GM12878 (cell line): ENCODE results near the gene FGFR2. TPM values are rescaled to one million over a fixed set of nuclear protein-coding genes. Genes with fewer than 3 reads are reported as not detected.

Experiments used
- ATAC-seq: fragments of 200-7000 bp; cut with Tn5 transposase; 3 replicates; pipeline ENCODE4 v1.9.1; 2020; ENCODE audit warnings: mild to moderate bottlenecking, moderate library complexity
- BruUV-seq: library from RNA; stranded (reverse); fragments of 400-500 nt; replicated peaks from 2 replicates; lab custom pipeline; 2021; lab: Mats Ljungman, UMichigan
- CTCF ChIA-PET: fragments of 300-600 bp; sonication (Branson Sonifier 250); formaldehyde crosslinking; extraction: SDS; loops from one replicate; lab custom pipeline; 2021; ENCODE audit warnings: inconsistent platforms; lab: Yijun Ruan, JAX
- POLR2A ChIA-PET: fragments of 350-600 bp; formaldehyde crosslinking; extraction: SDS; loops from one replicate; lab custom pipeline; 2021; ENCODE audit warnings: inconsistent platforms; lab: Charles Lee
- RAD21 ChIA-PET: fragments of 300-600 bp; sonication (Branson Sonifier 250); formaldehyde crosslinking; loops from one replicate; lab custom pipeline; 2023; ENCODE audit warnings: antibody characterized with exemption; ENCODE audit not compliant: unreplicated experiment; lab: Charles Lee
- SMC1A ChIA-PET: fragments of 300-600 bp; sonication (Branson Sonifier 250); formaldehyde crosslinking; loops from one replicate; lab custom pipeline; 2023; ENCODE audit not compliant: unreplicated experiment, uncharacterized antibody; lab: Charles Lee
- DNase-seq: peaks from one replicate; pipeline ENCODE4 v3.0.0-alpha.2; 2011; ENCODE audit warnings: low read depth, low spot score
- FAIRE-seq: peaks from 3 replicates; lab custom pipeline; 2011; peaks lifted over from hg19 to GRCh38; lab: Jason Lieb, UNC
- H2AFZ ChIP-seq: 2 replicates; pipeline ENCODE4 v1.6.0; 2011; ENCODE audit warnings: low read depth, low read length, control low read depth; ENCODE audit not compliant: control insufficient read depth
- H3K27ac ChIP-seq: 2 replicates; pipeline ENCODE4 v1.5.1; 2011; ENCODE audit warnings: control low read depth; ENCODE audit not compliant: control insufficient read depth, insufficient read depth
- H3K27me3 ChIP-seq, 2 experiments: replicated peaks in 1 of 2; 2 replicates each; pipeline versions ENCODE4 v1.6.0 to v1.6.1; 2011; ENCODE audit warnings: low read length in 1 of 2; ENCODE audit not compliant: control insufficient read depth in 2 of 2, insufficient read depth in 2 of 2
- H3K36me3 ChIP-seq, 2 experiments: 2 replicates each; pipeline ENCODE4 v1.5.1; 2011; ENCODE audit warnings: low read length in 1 of 2; ENCODE audit not compliant: control insufficient read depth in 2 of 2, insufficient read depth in 2 of 2
- H3K4me1 ChIP-seq: 2 replicates; pipeline ENCODE4 v1.6.1; 2011; ENCODE audit warnings: mild to moderate bottlenecking, low read length, moderate library complexity, mixed read lengths; ENCODE audit not compliant: control insufficient read depth, insufficient read depth
- H3K4me2 ChIP-seq: 2 replicates; pipeline ENCODE4 v1.6.0; 2011; ENCODE audit warnings: control low read depth; ENCODE audit not compliant: control insufficient read depth, insufficient read depth
- H3K4me3 ChIP-seq: fragments of 200-600 bp; sonication (generic); 2 replicates; pipeline ENCODE4 v1.5.1; 2016
- H3K79me2 ChIP-seq: 2 replicates; pipeline ENCODE4 v1.6.0; 2011; ENCODE audit warnings: low read length; ENCODE audit not compliant: control insufficient read depth, insufficient read depth
- H3K9ac ChIP-seq: 2 replicates; pipeline ENCODE4 v1.8.0; 2011; ENCODE audit warnings: low read length, control low read depth, mixed read lengths; ENCODE audit not compliant: control insufficient read depth, insufficient read depth
- H3K9me3 ChIP-seq: replicated peaks from 3 replicates; pipeline ENCODE4 v1.5.1; 2011; ENCODE audit warnings: mild to moderate bottlenecking, low read length; ENCODE audit not compliant: control insufficient read depth, insufficient read depth
- H4K20me1 ChIP-seq: 2 replicates; pipeline ENCODE4 v1.6.0; 2011; ENCODE audit not compliant: control insufficient read depth, insufficient read depth
- ATF7 ChIP-seq: fragments of 450-650 bp; IDR thresholded peaks from 2 replicates; pipeline ENCODE4 v1.6.1; 2016; ENCODE audit warnings: low read depth, mild to moderate bottlenecking
- KLF5 ChIP-seq: fragments of 450-650 bp; IDR thresholded peaks from 2 replicates; pipeline ENCODE4 v1.6.1; 2014; ENCODE audit warnings: mild to moderate bottlenecking; ENCODE audit not compliant: partially characterized antibody
- MAX ChIP-seq: IDR thresholded peaks from 2 replicates; pipeline ENCODE4 v1.6.1; 2012; ENCODE audit warnings: low read depth, low read length, improper control_type of control experiment
- REST ChIP-seq: IDR thresholded peaks from 2 replicates; pipeline ENCODE4 v1.6.1; 2012; ENCODE audit warnings: mild to moderate bottlenecking, low read depth, low read length
- ZNF207 ChIP-seq: fragments of 450-650 bp; IDR thresholded peaks from 2 replicates; pipeline ENCODE4 v1.6.1; 2014; ENCODE audit warnings: antibody characterized with exemption, mild to moderate bottlenecking, borderline replicate concordance
- ZZZ3 ChIP-seq: IDR thresholded peaks from 2 replicates; pipeline ENCODE4 v1.6.1; 2011; ENCODE audit warnings: low read depth; ENCODE audit not compliant: control insufficient read depth, insufficient read length
- WGBS: methylation state at CpG from one replicate; pipeline ENCODE4 v1.1.6; 2016; ENCODE audit warnings: low lambda C conversion rate; ENCODE audit not compliant: insufficient replicate concordance, insufficient coverage; ENCODE audit errors: missing lambda C conversion rate; 5-methylcytosine and 5-hydroxymethylcytosine counted together
- in situ Hi-C: fragments of 300-500 bp; cut with MboI; formaldehyde crosslinking; loops from 9 replicates; pipeline ENCODE4 v1.14.3; 2018; ENCODE audit warnings: mixed read lengths
- intact Hi-C: fragments of 100-400 bp; cut with micrococcal nuclease; formaldehyde crosslinking; loops from one replicate; pipeline ENCODE4 v1.14.2; 2022; ENCODE audit not compliant: unreplicated experiment
- polyA plus RNA-seq, 11 experiments: library from polyadenylated mRNA; depleted of rRNA in 4 of 11; unstranded in 6 of 11; stranded (reverse) in 5 of 11; fragments of >200 nt; fragmentation: Nextera tagmentation in 4 of 11; fragmentation: Illumina TruSeq in 1 of 11; extraction: Ambion mirVana in 4 of 11; extraction: Trizol in 1 of 11; gene quantifications; 1 replicate in 1 of 11; 2 replicates in 10 of 11; pipeline versions ENCODE4 v1.2.1 to v1.2.3, GENCODE V29; 2011 to 2016; ENCODE audit warnings: inconsistent platforms in 2 of 11, missing spikeins in 2 of 11, low read depth in 1 of 11
- total RNA-seq, 4 experiments: library from RNA; depleted of rRNA in 3 of 4; stranded (reverse); fragments of >200 nt in 3 of 4; fragmentation: Illumina TruSeq in 1 of 4; extraction: Trizol in 1 of 4; gene quantifications; 2 replicates each; pipeline versions ENCODE4 v1.2.1 to v1.2.3, GENCODE V29; 2013 to 2021
- TF ChIP-seq, protein P1 (sequence below): fragments of 150-350 bp; IDR thresholded peaks from 2 replicates; pipeline ENCODE4 v1.6.1; 2014; ENCODE audit warnings: mild to moderate bottlenecking, low read depth, low read length

Gene FGFR2
- total and polyA plus RNA-seq, 10 of the 15 experiments (the other 5 are each of a cell fraction or from before 2014, with no cell fraction given) = 0.04 to 0.15 TPM; not detected in 8

DNA sequence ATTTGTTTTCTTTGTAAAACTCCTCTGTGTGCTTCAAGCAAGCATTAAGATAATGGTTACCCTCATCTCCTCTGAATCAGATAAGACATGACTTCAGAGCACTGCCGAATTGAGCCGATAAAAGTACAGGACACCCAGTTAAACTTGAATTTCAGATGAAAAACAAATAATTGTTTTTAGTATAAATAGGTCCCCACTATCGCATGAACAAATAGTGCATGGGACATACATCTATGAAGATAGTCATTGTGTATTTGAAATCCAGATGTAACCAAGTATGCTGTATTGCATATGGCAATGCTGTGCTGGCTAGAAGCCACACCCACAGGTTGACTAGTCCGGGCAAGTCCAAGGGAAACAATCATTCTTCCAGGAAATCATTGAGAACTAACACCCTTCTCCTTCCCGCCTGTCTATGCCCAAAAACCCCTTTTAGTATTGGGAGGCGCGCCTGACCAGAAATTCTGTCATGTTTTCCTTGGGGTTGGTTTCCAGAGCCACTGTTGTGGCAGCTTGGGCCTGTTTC, 12.6 kb upstream of the FGFR2 start:
- Histone ChIP-seq H2AFZ (no peak overlapping the region), H3K4me2 (no peak overlapping the region), H4K20me1 (no peaks in the 10 kb centered on the region), H3K4me3 (no peak overlapping the region), H3K27me3 (no peaks in the 10 kb centered on the region), H3K9me3 (no peaks in the 10 kb centered on the region), H3K27ac (no peak overlapping the region), H3K36me3 (no peaks in the 10 kb centered on the region), H3K9ac (no peak overlapping the region), H3K79me2 (no peaks in the 10 kb centered on the region), H3K4me1 (no peaks in the 10 kb centered on the region)
- in situ Hi-C loops = loop anchor here (5.0 kb wide), 1 partner anchor 669 kb away; no protein-coding TSS in a partner anchor
- POLR2A ChIA-PET = no interaction called here
- no peak for ATAC-seq
- intact Hi-C loops = no loop called here
- 70% methylated on average over 7 of the region's 7 CpGs for WGBS
- CTCF ChIA-PET = interaction anchor here (1.4 to 1.7 kb wide), 2 partner anchors 10 to 666 kb away, joined by 3 to 4 read pairs; no protein-coding TSS in a partner anchor
- TF ChIP-seq ZNF207 = no peak
- FAIRE-seq = no peak
- DNase-seq = no peak
- SMC1A ChIA-PET = no interaction called here
- RAD21 ChIA-PET = interaction anchor here (2.4 kb wide), 1 partner anchor 290 kb away, joined by 8 read pairs; no protein-coding TSS in a partner anchor
- BruUV-seq = no TSS peak

- Histone ChIP-seq H3K9me3 (no peaks in the 10 kb centered on the region), H2AFZ (no peak overlapping the region), H3K4me2 (no peak overlapping the region), H3K27ac (no peak overlapping the region), H3K36me3 (no peaks in the 10 kb centered on the region), H3K27me3 (no peaks in the 10 kb centered on the region), H3K4me1 (no peaks in the 10 kb centered on the region), H3K9ac (no peak overlapping the region), H4K20me1 (no peaks in the 10 kb centered on the region), H3K4me3 (no peak overlapping the region), H3K79me2 (no peaks in the 10 kb centered on the region)
- WGBS = 42% methylated on average over 17 of the region's 17 CpGs
- ChIA-PET SMC1A (interaction anchor here (1.1 to 1.3 kb wide), 2 partner anchors 9 to 666 kb away, joined by 3 to 5 read pairs; no protein-coding TSS in a partner anchor), CTCF (interaction anchor here (0.5 to 2.1 kb wide), 6 partner anchors 8 to 255 kb away, joined by 3 to 12 read pairs (median 3); no protein-coding TSS in a partner anchor), RAD21 (interaction anchor here (1.0 to 2.4 kb wide), 2 partner anchors 291 to 666 kb away, joined by 3 to 8 read pairs; no protein-coding TSS in a partner anchor), POLR2A (no interaction called here)
- ATAC-seq (no peak), DNase-seq (no peak), FAIRE-seq (no peak)
- intact Hi-C loops (loop anchor here (2.0 to 5.0 kb wide), 3 partner anchors 291 to 667 kb away; no protein-coding TSS in a partner anchor), in situ Hi-C loops (loop anchor here (5.0 kb wide), 1 partner anchor 667 kb away; no protein-coding TSS in a partner anchor)
- BruUV-seq = no TSS peak
- TF ChIP-seq MAX (no peak), KLF5 (no peak), ATF7 (no peak), REST (no peak), ZZZ3 (no peak)
- TF ChIP-seq, protein P1, sequence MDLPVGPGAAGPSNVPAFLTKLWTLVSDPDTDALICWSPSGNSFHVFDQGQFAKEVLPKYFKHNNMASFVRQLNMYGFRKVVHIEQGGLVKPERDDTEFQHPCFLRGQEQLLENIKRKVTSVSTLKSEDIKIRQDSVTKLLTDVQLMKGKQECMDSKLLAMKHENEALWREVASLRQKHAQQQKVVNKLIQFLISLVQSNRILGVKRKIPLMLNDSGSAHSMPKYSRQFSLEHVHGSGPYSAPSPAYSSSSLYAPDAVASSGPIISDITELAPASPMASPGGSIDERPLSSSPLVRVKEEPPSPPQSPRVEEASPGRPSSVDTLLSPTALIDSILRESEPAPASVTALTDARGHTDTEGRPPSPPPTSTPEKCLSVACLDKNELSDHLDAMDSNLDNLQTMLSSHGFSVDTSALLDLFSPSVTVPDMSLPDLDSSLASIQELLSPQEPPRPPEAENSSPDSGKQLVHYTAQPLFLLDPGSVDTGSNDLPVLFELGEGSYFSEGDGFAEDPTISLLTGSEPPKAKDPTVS = no peak
Measured at GRCh38 chr10:121609426-121610380, 11.5 kb upstream of the FGFR2 start.
